Kidney (tissue), 14 donors: ENCODE results near the gene PCDH15. TPM values are rescaled to one million over a fixed set of nuclear protein-coding genes. Genes with fewer than 3 reads are reported as not detected.
A peak's percentile ranks its signal among the peaks of the same experiment; 100 is the strongest.

ENCODE experiments used
- DNase-seq, 5 donors: peaks; one replicate each; pipeline ENCODE4 v3.0.0-alpha.2; 2013 to 2020
- FAIRE-seq: peaks from 2 replicates; lab custom pipeline; 2012; peaks lifted over from hg19 to GRCh38; lab: Jason Lieb, UNC
- H3K27ac ChIP-seq, 2 donors: one replicate each; pipeline ENCODE4 v1.7.0; 2013; ENCODE audit warnings: low read depth in 2 of 2, low read length in 2 of 2, inconsistent platforms in 1 of 2
- H3K27me3 ChIP-seq: one replicate; pipeline ENCODE4 v1.7.1; 2013; ENCODE audit warnings: low read length, inconsistent platforms; ENCODE audit not compliant: control insufficient read depth, insufficient read depth
- H3K36me3 ChIP-seq, 3 donors: one replicate each; pipeline versions ENCODE4 v1.7.0 to v1.7.1; 2013; ENCODE audit warnings: low read length in 3 of 3, control low read depth in 1 of 3, inconsistent platforms in 1 of 3; ENCODE audit not compliant: insufficient read depth in 3 of 3, control insufficient read depth in 2 of 3
- H3K4me1 ChIP-seq, 3 donors: one replicate each; pipeline versions ENCODE4 v1.7.0 to v1.7.1; 2013; ENCODE audit warnings: low read length in 3 of 3, inconsistent platforms in 1 of 3, low read depth in 1 of 3; ENCODE audit not compliant: control insufficient read depth in 2 of 3, insufficient read depth in 2 of 3
- H3K4me3 ChIP-seq, 3 donors: one replicate each; pipeline versions ENCODE4 v1.7.0 to v1.8.1; 2013; ENCODE audit warnings: low read length in 3 of 3, control low read depth in 1 of 3, inconsistent platforms in 1 of 3
- H3K9ac ChIP-seq, 3 donors: one replicate each; pipeline versions ENCODE4 v1.7.0 to v1.7.1; 2013; ENCODE audit warnings: low read length in 3 of 3, control low read depth in 1 of 3, inconsistent platforms in 1 of 3
- H3K9me3 ChIP-seq, 3 donors: one replicate each; pipeline versions ENCODE4 v1.7.0 to v1.7.1; 2013; ENCODE audit warnings: low read length in 3 of 3, control low read depth in 1 of 3, inconsistent platforms in 1 of 3; ENCODE audit not compliant: control insufficient read depth in 2 of 3, insufficient read depth in 1 of 3
- intact Hi-C: fragments of 100-400 bp; cut with DNase I; formaldehyde crosslinking; loops from one replicate; pipeline ENCODE4 v1.11.1; 2022
- microRNA-seq: library from miRNA; unstranded; fragments of <30 nt; microRNA quantifications from one replicate; pipeline ENCODE4 v1.2.0, GENCODE V29; 2020
- polyA plus RNA-seq: library from polyadenylated mRNA; stranded (reverse); fragments of 350-450 nt; fragmentation: Illumina TruSeq; extraction: RNeasy Lipid Tissue Mini Kit (QIAGEN cat#74804); gene quantifications from one replicate; pipeline ENCODE4 v1.2.3, GENCODE V29; 2014; ENCODE audit warnings: low read depth, low replicate concordance; ENCODE audit not compliant: insufficient read depth
- total RNA-seq: library from RNA; stranded (reverse); fragmentation: NEBNext Ultra II Directional; extraction: Animal tissue kit (Norgen Biotek cat#: 25700); gene quantifications from one replicate; pipeline ENCODE4 v1.2.1, GENCODE V29; 2021
- TF ChIP-seq, protein P1 (sequence below): IDR thresholded peaks from 3 replicates; pipeline ENCODE4 v1.5.1; 2012; ENCODE audit warnings: mild to moderate bottlenecking, moderate library complexity, borderline replicate concordance; ENCODE audit not compliant: insufficient read depth; ENCODE audit errors: extremely low read depth
- donor health status: control.
- donor health status: control.
- donor health status: control.
- donor health status: control.
- donor health status: control.
- donor health status: DM: yes; HTN: yes; CAD: no.
- donor health status: Normal renal cell carcinoma (clear cell type).

Gene PCDH15
- total and polyA plus RNA-seq, 2 donors from 2014 or later, result 1.5 TPM; not detected in 1

DNA sequence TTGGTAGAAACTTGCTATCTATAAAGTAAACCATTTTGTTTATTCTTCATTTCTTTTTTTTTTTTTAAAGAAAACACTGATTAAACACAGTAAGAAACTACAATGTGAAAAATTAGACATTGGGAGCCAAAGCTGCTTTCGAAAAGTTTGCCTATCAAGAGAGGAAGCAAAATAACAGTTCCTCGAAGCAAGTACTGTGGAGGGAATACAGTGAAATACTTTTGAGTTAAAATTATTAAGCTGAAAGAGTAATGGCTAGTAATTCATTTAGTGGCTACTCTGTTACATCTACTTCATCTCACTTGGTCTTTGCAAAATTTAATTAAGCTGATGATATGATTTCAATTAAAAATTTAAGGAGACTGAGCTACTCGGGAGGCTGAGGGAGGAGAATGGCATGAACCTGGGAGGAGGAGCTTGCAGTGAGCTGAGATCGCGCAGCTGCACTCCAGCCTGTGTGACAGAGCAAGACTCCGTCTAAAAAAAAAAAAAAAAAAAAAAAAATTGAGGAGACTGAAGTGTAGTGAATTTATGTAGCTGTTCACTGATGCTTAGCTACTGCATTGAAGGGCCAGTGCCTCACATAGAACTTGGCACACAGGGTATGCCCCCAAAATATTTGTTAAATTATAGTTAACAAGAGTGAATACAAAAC, 1046.3 kb downstream of the PCDH15 start:
- intact Hi-C loops, result no loop called here
- DNase-seq (peak in 4 of 5 donors; percentile 10 to 37 (median 28)), FAIRE-seq (no peak)
- no peak overlapping the region for H3K27ac ChIP-seq
- H3K27me3 ChIP-seq, result no peaks in the 10 kb centered on the region
- no peaks in the 10 kb centered on the region for H3K4me1 ChIP-seq
- H3K9ac ChIP-seq, result no peak overlapping the region
- H3K4me3 ChIP-seq, result peak overlapping the region in 2 of 3 donors; percentile 41 to 56
- peaks cover 0 to under 1% (median 0%) of the 10 kb centered on the region in 3 donors for H3K9me3 ChIP-seq
- TF ChIP-seq, protein P1, sequence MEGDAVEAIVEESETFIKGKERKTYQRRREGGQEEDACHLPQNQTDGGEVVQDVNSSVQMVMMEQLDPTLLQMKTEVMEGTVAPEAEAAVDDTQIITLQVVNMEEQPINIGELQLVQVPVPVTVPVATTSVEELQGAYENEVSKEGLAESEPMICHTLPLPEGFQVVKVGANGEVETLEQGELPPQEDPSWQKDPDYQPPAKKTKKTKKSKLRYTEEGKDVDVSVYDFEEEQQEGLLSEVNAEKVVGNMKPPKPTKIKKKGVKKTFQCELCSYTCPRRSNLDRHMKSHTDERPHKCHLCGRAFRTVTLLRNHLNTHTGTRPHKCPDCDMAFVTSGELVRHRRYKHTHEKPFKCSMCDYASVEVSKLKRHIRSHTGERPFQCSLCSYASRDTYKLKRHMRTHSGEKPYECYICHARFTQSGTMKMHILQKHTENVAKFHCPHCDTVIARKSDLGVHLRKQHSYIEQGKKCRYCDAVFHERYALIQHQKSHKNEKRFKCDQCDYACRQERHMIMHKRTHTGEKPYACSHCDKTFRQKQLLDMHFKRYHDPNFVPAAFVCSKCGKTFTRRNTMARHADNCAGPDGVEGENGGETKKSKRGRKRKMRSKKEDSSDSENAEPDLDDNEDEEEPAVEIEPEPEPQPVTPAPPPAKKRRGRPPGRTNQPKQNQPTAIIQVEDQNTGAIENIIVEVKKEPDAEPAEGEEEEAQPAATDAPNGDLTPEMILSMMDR, result no peak
- no peaks in the 10 kb centered on the region for H3K36me3 ChIP-seq

Small RNA genes within 50 kb of the gene (microRNA-seq; reads per million reads assigned to microRNA genes)
- not detected for gene MIR548F1
